K562 (cell line): ENCODE results near the gene SH3D21. TPM values are rescaled to one million over a fixed set of nuclear protein-coding genes. Genes with fewer than 3 reads are reported as not detected.

Experiments used
- BACH1 ChIP-seq: fragments of 200-800 bp; sonication (Bioruptor generic); IDR thresholded peaks from 2 replicates; pipeline ENCODE4 v1.6.1; 2016; ENCODE audit warnings: missing genetic modification characterization, missing compliant biosample characterization
- BRD9 ChIP-seq: fragments of 450-650 bp; IDR thresholded peaks from 2 replicates; pipeline ENCODE4 v1.6.1; 2018; ENCODE audit warnings: low read depth; ENCODE audit not compliant: partially characterized antibody
- DEAF1 ChIP-seq: fragments of 450-650 bp; formaldehyde crosslinking; IDR thresholded peaks from 2 replicates; pipeline ENCODE4 v1.4.0; 2020; ENCODE audit warnings: mild to moderate bottlenecking, moderate library complexity
- FOXP1 ChIP-seq: sonication (generic); formaldehyde crosslinking; IDR thresholded peaks from 2 replicates; pipeline ENCODE4 v1.8.0; 2022; ENCODE audit warnings: mild to moderate bottlenecking, missing genetic modification reagents
- GTF2F1 ChIP-seq: IDR thresholded peaks from 2 replicates; pipeline ENCODE4 v1.6.1; 2011; ENCODE audit warnings: low read depth, low read length, improper control_type of control experiment
- KAT8 ChIP-seq: fragments of 450-650 bp; IDR thresholded peaks from 2 replicates; pipeline ENCODE4 v1.6.1; 2016; ENCODE audit warnings: low read depth, mild to moderate bottlenecking
- NFE2L1 ChIP-seq: fragments of 450-650 bp; IDR thresholded peaks from 2 replicates; pipeline ENCODE4 v1.6.1; 2016; ENCODE audit warnings: missing genetic modification characterization, low read depth, mild to moderate bottlenecking, missing compliant biosample characterization, moderate library complexity, borderline replicate concordance
- NR2C2 ChIP-seq, 2 experiments: fragments of 200-800 bp in 1 of 2; sonication (Bioruptor generic) in 1 of 2; sonication (generic) in 1 of 2; formaldehyde crosslinking in 1 of 2; IDR thresholded peaks; 2 replicates each; pipeline versions ENCODE4 v1.6.1 to v1.8.0; 2016 to 2022; ENCODE audit warnings: mild to moderate bottlenecking in 1 of 2, missing compliant biosample characterization in 1 of 2, missing genetic modification characterization in 1 of 2, missing genetic modification reagents in 1 of 2
- NUFIP1 ChIP-seq: fragments of 450-650 bp; IDR thresholded peaks from 2 replicates; pipeline ENCODE4 v1.6.1; 2018; ENCODE audit not compliant: partially characterized antibody
- SRSF7 ChIP-seq: fragments of 200-400 bp; formaldehyde crosslinking; optimal IDR thresholded peaks from 2 replicates; pipeline ENCODE3; 2017; ENCODE audit warnings: mild to moderate bottlenecking, low read depth, low read length
- TRIM24 ChIP-seq, 2 experiments: fragments of 450-650 bp; IDR thresholded peaks; 2 replicates each; pipeline ENCODE4 v1.6.1; 2016
- TRIM25 ChIP-seq: fragments of 450-650 bp; IDR thresholded peaks from 2 replicates; pipeline ENCODE4 v1.7.0; 2016; ENCODE audit warnings: borderline replicate concordance
- TRIM28 ChIP-seq: fragments of 450-650 bp; IDR thresholded peaks from 2 replicates; pipeline ENCODE4 v1.6.1; 2017
- TSHZ1 ChIP-seq: fragments of 250-450 bp; sonication (Bioruptor Pico); IDR thresholded peaks from 2 replicates; pipeline ENCODE4 v1.4.0; 2020; ENCODE audit warnings: mild to moderate bottlenecking, moderate library complexity
- WHSC1 ChIP-seq: IDR thresholded peaks from one replicate; pipeline ENCODE4 v1.6.1; 2012; ENCODE audit warnings: low read length, control low read depth, inconsistent platforms
- ZBTB49 ChIP-seq: sonication (generic); formaldehyde crosslinking; IDR thresholded peaks from 2 replicates; pipeline ENCODE4 v1.8.0; 2022; ENCODE audit warnings: missing genetic modification reagents, mild to moderate bottlenecking, borderline replicate concordance
- ZC3H8 ChIP-seq: fragments of 450-650 bp; IDR thresholded peaks from 2 replicates; pipeline ENCODE4 v1.6.1; 2017
- ZFP91 ChIP-seq: sonication (generic); formaldehyde crosslinking; IDR thresholded peaks from 2 replicates; pipeline ENCODE4 v1.8.0; 2022; ENCODE audit warnings: mild to moderate bottlenecking, missing genetic modification reagents
- ZNF830 ChIP-seq: fragments of 250-450 bp; sonication (Bioruptor Pico); IDR thresholded peaks from 2 replicates; pipeline ENCODE4 v1.5.0; 2021; ENCODE audit warnings: mild to moderate bottlenecking
- polyA plus RNA-seq, 8 experiments: library from polyadenylated mRNA; depleted of rRNA in 4 of 8; stranded (reverse) in 5 of 8; unstranded in 3 of 8; fragments of >200 nt; fragmentation: Nextera tagmentation in 2 of 8; fragmentation: Illumina TruSeq in 1 of 8; extraction: Ambion mirVana in 2 of 8; extraction: Trizol in 1 of 8; gene quantifications; 2 replicates each; pipeline versions ENCODE4 v1.2.1 to v1.2.3, GENCODE V29; 2011 to 2014; ENCODE audit warnings: inconsistent platforms in 1 of 8, missing spikeins in 1 of 8
- total RNA-seq, 7 experiments: library from RNA; depleted of rRNA in 6 of 7; stranded (reverse); fragments of >200 nt in 6 of 7; fragmentation: Illumina TruSeq in 2 of 7; extraction: Trizol in 2 of 7; gene quantifications; 2 replicates each; pipeline versions ENCODE4 v1.2.1 to v1.2.3, GENCODE V29; 2011 to 2021; ENCODE audit warnings: low replicate concordance in 1 of 7

Gene SH3D21
- total and polyA plus RNA-seq, 9 of the 15 experiments (the other 6 are each of a cell fraction or from before 2014, with no cell fraction given) = 0.01 to 4.7 (median 1.8) TPM

- TF ChIP-seq ZBTB49 (CRISPR knock-in tag) = no peak
- TF ChIP-seq TRIM24 (IDR thresholded peaks at IDR 0.05) = peak in 1 of 2 experiments; percentile 31; a peak in 1 of 4 replicates
- no peak for TF ChIP-seq NUFIP1
- TF ChIP-seq TRIM25 = 0 out of 2 replicates have a peak, but pooled peaks have one; percentile 71
- no peak for TF ChIP-seq GTF2F1
- TF ChIP-seq TSHZ1 (CRISPR knock-in tag) = no peak
- no peak for TF ChIP-seq SRSF7
- no peak for TF ChIP-seq NFE2L1 (tag)
- no peak for TF ChIP-seq WHSC1
- no peak for TF ChIP-seq BRD9
- no peak for TF ChIP-seq FOXP1
- no peak for TF ChIP-seq BACH1 (tag)
- no peak for TF ChIP-seq KAT8
- TF ChIP-seq TRIM28 = no peak
- TF ChIP-seq DEAF1 = no peak
- TF ChIP-seq ZC3H8 = no peak
- TF ChIP-seq ZFP91 = no peak
- TF ChIP-seq ZNF830 (CRISPR knock-in tag) = no peak
- TF ChIP-seq NR2C2 (CRISPR knock-in tag; IDR thresholded peaks at IDR 0.05) = no peak
- no peak for TF ChIP-seq NR2C2 (tag; IDR thresholded peaks at IDR 0.05)
Measured at GRCh38 chr1:36330940-36331339, 24.8 kb downstream of the SH3D21 start (continued).
